GM18858 (cell line): Measurements from ENCODE around the gene ALG1.
"Not testable (repeated sequence)": the region's sequence is repeated elsewhere in the genome, so short reads cannot be mapped to it uniquely, and the experiment has no call there.

Source experiments
- ATAC-seq: cut with Tn5 transposase; IDR thresholded peaks from one replicate; pipeline ENCODE4 v1.9.1; 2021; ENCODE audit not compliant: unreplicated experiment

Gene ALG1

DNA sequence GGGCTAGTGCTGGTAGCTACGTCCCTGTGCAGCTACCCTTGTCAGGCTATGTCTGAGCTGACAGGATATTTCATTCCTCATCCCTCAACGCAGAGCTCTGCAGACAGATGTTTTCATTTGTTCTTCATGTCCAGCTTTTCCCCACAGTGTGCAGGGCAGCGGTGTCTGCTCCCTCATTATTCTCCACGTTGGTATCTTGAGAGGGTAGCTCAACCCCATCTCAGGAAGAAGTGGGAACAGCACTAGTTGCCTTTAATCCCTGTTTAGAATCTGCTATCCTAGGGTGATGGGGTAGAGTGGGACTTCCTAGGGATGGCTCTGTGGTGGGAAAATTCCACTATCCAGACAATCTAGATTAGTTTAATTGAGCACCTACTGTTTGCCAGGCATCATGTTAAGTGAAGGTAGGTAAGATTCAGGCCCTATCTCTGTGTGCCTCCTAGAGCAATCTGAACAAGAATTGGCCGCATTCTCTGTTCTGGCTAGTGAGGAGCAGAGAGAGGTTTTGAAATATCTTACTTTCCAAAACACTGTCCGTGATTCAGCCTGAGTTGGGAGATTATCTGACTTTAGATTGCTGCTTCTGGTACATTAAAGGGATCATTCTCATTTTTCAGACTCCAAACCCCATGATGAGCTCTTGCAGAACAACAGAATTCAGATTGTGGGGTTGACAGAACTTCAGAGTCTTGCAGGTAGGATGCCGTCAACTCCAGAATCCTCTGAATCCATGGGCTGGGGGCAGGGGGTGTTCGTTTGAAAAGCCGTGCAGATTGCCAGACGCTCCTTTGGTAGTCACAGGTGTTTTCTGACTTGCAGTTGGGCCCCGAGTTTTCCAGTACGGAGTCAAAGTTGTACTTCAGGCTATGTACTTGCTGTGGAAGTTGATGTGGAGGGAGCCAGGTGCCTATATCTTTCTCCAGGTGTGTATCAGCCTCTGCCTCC, 963 bp downstream of the ALG1 start:
- ATAC-seq = no peak

DNA sequence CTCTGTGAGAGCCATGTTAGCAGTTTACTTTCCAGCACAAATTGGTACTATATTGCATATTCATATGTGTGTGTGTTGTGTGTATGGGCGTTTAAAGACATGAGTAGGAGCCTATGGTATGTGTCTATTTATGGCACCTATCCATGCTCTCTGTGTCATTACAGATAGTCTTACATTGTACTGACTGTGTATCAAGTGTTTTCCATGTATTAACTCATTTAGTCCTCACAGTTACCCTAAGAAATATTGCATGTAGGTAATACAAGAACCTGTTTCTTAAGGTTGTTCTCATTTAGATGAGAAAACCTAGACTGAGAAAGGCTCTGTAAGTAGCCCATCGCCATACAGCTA, 1.6 kb downstream of the ALG1 start:
- ATAC-seq = no peak

DNA sequence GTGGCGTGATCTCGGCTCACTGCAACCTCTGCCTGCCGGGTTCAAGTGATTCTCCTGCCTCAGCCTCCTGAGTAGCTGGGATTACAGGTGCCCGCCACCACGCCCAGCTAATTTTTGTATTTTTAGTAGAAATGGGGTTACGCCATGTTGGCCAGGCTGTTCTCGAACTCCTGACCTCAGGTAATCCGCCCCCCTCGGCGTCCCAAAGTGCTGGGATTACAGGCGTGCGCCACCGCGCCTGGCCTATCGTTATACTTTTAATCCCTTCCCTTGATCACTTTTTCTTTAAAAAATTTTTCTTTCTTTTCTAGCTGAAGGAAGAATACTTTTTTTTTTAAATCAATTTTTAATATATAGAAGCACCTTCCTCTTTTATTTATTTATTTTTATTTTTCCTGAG, 2.1 kb downstream of the ALG1 start:
- ATAC-seq = not testable (repeated sequence)

DNA sequence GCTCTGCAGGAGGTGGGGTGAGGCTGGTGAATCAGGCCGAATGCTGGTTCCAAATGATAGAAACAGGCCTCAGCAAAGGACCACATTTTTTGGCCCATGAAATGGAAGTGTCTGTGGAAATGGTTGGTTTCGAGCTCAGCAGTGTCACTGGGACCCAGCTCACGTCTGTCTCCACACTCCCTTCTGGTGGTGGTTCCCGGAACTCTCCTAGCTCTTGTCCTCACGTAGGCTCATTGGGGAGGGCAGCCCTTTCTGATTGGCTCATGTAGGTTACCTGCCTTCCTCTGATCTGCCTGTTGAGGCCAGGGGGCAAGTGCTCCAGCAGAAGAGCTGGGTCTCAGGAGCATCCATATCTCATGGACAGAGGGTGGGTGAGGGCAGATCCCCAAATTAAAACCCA, 4.0 kb downstream of the ALG1 start:
- no peak for ATAC-seq

DNA sequence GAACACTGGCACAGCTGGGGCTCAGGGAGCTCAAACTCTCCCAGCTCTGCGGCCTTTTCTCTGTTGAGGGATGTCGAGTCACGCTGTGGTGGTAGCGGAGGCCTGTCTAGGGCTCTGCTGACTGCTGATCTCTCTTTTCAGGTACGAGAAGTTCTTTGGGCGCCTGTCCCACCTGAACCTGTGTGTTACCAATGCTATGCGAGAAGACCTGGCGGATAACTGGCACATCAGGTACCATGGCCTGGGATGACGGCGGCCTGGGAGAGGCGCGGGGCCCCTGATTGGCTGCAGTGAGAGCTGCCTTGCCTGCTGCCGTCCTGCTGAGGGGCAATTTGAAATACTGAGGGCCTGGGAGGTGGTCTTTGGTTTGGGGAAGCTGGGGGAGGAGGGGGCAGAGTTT, 5.7 kb downstream of the ALG1 start:
- ATAC-seq = no peak

DNA sequence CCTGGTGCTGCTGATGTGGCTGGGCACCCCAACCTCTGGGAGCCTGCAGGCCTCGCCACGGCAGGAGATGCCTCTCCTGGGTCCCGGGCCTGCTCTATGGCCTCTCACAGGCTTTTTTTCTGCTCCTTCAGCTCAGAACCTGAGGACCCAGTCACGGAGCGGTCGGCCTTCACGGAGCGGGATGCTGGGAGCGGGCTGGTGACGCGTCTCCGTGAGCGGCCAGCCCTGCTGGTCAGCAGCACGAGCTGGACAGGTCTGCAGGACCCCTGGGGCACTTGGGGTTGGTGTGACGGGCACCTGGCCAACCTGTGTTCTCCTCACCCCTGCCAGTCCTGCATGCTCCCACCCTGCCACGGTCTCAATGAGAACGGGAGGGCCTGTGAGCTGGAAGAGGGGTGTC, 7.0 kb downstream of the ALG1 start:
- ATAC-seq = no peak

DNA sequence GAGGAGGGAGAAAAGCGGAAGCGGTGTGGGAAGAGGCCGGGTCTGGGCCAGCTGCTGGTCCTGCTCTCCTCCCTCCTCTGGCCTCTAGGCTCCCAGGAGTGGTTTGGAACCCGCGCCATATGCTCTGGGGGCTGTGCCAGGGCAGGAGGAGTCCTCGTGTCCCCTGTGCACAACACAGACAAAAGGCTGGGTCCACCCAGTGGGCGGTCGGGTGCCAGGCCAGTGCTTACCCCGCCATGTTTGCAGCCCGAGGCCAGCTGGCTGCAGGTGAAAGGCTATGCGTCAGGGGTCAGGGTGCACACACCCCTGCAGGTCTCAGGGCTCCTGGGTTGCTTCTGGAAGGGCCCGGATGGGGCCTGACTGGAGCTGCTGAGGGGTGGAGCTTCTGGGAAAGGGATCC, 8.8 kb downstream of the ALG1 start:
- ATAC-seq = not testable (repeated sequence)

DNA sequence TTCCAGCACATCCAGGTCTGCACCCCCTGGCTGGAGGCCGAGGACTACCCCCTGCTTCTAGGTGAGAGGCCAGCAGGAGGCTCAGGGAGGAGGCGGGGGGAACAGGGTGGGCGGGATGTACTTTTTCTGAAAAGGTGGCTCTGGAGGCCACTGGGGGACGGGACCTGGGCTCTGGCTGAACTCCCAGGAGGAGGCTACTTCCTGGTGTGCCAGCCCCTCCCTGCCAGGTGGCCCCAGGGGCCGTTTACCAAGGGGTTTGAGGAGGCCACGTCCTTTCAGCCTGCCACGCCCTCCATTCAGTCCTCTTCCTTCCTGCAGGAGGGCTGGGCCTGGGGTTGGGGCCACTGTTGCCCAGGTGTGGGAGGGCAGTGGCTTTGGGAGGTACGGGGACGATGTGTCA, 9.4 kb downstream of the ALG1 start:
- not testable (repeated sequence) for ATAC-seq

DNA sequence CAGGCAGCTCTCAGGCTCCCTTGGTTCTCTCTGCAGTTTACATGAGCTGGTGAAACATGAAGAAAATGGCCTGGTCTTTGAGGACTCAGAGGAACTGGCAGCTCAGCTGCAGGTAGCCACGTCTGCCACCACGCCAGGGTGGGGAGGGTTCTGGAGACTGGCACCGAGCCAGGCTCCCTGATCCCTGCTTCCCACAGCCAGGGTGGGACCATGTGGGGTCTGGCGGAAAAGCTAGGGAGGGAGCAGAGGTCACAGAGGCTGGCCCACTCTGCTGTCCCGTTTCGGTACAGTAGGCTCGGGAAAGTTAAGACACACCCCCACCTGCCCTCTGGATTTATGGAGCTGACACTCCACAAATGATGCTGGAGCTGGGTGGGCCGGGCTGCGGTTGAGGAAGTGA, 12.0 kb downstream of the ALG1 start:
- ATAC-seq = not testable (repeated sequence)

DNA sequence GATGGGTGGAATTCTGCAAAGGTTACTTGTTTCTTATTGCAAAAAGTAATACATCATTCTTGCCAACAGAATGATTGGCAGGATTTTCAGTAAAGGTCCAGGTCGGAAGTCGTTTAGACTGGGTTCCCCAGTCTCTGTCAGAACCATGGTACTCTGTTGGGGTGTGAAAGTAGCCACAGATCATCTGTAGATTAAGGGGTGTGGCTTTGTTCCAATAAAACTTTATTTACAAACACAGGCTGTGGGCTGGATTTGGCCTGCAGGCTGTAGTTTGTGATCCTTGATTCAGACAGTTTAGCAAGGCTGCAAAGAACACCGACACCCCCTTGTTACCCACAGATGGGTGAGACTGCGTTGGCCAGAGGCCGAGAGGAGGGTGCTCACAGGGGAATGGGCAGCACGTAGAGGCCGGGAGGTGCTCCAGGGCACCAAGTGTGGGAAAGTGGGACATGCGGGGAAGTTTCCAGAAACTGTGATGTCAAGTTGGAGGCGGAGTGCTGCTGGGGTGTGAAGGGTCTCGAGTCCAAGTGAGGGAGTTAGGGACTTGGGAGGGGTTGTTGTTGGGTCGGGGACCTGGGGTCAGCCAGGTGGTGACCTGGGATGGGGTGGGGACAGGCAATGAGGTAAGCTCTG, 12.6 kb downstream of the ALG1 start:
- ATAC-seq = not testable (repeated sequence)

DNA sequence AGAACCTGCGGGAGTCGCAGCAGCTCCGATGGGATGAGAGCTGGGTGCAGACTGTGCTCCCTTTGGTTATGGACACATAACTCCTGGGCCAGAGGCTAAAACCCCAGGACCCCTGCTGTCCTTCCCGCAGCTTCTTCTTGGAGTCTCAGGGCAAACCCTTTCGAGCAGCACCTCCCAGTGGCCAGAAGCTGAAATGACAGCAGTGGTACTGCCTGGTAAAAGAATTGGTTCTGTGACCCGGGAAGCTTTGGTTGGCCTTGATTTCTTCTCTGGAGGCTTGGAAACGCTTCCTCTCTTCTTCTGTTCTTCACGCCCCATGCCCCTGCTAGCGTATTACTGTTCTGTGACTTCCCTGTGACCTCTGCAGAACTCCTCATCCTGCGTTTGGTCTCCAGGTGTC, 13.2 kb downstream of the ALG1 start:
- not testable (repeated sequence) for ATAC-seq

DNA sequence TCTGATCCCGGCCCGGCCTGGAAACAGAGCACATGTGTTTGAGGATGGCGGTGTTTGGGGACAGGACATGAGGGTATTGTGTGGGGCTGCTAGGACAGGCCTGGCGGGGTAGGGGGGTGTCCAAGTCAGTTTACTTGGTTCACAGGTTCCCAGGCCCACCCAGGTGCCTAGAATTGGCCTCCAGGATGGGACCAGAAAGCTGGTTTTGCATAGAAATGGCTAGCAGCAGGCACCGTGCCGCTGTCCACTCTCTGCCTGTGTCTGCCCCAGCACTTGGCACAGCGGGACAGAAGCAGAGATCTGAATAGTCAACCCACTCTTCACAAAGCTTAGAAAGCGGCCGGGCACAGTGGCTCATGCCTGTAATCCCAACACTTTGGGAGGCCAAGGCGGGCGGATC, 14.1 kb downstream of the ALG1 start:
- not testable (repeated sequence) for ATAC-seq

DNA sequence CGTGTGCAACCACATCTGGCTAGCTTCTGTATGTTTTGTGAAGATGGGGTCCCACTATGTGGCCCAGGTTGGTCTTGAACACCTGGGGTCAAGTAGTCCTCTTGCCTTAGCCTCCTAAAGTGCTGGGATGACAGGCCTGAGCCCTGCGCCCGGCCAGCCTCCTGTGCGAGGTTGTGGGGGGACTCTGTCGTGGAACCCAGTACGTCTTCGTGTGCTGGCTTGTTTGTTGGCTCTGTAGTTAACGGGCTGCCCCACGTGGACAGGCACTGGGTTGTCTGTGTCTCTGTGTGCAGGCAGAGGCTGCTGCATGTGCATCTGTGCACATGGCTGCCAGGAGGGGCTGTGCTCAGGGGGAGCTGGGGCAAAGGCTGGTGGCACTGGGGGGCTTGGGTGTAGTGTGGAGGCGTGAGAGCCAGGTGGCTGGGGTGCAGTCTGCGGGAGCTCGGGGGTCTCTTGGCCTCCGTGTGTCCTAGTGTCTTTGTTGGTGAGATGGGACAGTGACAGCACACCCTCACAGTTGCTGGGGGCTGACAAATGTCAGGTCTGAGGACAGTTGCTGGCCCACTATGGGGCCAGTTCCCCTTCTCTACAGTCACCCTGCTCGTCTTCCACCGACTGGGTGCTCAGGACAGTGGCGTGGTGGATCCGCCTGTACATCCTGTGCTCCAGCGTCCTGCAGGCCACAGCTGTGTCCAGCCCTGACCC, 16.6 kb downstream of the ALG1 start:
- not testable (repeated sequence) for ATAC-seq

DNA sequence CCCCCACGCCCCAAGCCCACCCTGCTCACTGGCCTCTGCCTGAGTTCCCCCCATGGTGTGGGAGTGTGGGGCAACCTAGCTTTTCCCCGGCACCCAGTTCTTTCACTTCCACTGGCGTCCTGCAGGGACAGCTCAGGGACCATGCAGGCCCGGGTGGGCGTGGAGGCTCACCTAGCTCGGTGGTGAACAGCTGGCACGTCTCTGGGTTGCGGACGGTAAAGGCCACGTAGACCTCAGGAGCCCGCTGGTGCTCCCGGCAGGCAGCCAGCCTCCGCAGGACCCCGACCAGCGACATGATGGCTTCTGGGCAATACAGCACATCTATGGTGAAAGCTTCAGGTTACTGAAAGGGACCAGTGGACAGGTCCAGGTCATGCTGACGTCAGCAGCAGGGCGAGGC, 17.3 kb downstream of the ALG1 start:
- ATAC-seq = not testable (repeated sequence)

DNA sequence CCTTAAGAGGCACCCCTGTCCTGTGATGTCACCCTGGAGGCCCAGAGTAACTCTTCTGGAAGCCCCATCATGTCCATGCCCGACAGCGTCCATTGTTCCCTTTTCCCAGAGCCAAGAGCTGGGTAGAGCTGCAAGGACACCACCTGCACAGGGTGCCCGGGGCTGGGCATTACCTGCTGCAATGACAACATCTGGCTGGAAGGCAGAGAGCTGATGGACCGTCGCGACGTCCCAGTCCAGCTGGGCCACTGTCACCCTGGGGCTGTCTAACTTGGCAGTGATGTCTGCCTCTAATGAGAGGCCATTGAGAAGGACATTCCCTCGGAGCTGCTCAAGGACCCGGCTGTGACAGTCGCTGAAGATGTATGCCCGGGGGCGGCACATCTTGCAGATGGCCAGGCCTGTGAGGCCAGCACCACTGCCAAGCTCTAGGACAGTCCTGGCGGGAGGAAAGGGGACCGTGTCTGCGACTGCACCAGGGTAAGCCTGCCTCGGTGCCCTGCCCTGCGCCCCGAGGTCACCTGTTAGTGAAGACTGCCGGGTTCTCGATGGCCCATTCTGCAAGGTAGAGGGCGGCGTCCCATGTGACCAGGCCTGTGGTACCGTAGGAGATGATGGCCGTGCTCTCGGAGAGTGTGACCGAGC, 18.4 kb downstream of the ALG1 start:
- ATAC-seq = not testable (repeated sequence)

DNA sequence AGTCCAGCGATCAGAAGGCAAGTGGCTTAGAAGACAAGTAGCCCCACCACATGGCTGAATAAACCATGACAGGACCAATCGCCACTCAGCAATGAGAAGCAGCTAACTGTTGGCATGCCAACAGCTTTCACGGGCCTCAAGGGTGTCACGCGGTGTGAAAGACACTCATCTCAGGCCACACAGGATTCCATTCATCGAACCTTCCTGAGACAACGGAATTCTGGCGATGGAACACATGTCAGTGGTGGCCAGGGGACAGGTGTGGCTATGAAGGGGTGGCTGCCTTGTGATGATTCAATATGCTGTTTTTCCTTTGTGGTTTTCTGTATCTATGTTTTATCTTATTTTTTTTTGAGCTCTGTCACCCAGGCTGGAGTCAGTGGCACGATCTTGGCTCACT, 18.9 kb downstream of the ALG1 start:
- not testable (repeated sequence) for ATAC-seq

DNA sequence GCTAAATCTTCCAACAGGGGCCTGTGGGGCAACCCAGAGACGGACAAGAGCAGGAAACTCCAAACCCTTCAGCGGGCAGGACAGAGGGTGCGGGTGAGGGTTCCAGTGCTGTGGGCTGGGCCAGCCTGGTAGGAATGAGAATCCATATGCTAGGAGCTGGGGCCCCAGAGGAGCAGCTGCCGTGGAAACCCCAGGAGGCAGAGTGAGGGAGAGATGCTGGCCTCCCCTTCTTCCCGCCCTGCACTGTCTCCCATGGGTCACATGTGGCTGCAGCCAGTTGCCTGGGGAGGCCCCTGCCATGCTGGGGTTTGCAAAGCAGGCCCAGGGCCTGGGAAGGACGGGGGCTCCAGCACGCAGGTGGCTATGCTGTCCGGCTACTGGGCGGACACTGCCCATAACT, 21.4 kb downstream of the ALG1 start:
- not testable (repeated sequence) for ATAC-seq

DNA sequence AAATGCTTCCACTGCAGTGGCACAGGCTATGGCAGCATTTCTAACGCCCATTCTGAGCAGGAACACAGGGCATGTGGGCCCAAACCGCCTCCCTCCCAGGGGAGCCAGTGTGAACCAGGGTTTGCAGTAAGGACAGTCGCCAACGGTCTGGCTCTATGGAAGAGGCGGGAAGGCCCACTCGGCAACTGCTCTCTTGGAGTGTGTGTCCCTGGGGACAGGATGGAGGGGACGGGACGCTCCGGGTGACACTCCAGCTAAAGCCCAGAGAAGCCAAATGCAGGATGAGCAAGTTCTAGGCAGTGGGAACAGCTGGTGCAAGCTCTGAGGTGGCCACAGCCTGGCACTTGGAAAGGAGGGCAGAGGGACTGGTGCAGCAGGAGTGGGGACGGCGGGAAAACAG, 22.1 kb downstream of the ALG1 start:
- not testable (repeated sequence) for ATAC-seq

DNA sequence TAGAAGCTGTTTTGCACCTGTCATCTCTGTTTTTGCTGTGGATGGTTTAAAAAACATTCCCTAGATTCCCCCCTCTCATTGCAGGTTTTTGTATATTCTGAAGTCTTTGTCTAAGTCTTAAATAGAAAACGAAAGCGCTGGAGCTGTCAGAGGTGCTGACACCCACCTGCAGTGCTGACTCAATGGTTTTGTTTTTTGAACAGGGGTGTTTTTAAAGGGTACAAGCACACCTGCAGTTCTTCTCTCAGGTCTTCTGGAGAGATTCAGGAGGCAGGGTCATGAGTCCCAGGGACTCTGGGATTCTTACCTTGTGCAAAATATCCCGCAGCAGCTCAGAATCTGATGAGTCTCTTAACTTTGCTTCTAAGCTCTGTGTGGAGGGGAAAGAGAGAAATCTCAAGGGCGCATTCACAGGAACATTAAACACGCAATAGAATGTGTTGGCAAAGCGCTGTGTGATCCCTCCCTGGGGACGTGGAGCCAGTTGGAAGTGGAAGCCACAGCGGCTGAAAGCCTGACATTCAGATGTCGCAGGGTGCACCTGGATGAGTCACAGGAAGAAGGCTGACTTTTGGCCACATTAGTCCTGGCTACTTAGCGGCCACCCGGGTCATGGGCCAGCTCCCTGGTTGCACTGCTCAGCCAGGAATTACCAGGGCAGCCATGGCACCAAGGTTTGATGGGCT, 23.6 kb downstream of the ALG1 start:
- not testable (repeated sequence) for ATAC-seq

DNA sequence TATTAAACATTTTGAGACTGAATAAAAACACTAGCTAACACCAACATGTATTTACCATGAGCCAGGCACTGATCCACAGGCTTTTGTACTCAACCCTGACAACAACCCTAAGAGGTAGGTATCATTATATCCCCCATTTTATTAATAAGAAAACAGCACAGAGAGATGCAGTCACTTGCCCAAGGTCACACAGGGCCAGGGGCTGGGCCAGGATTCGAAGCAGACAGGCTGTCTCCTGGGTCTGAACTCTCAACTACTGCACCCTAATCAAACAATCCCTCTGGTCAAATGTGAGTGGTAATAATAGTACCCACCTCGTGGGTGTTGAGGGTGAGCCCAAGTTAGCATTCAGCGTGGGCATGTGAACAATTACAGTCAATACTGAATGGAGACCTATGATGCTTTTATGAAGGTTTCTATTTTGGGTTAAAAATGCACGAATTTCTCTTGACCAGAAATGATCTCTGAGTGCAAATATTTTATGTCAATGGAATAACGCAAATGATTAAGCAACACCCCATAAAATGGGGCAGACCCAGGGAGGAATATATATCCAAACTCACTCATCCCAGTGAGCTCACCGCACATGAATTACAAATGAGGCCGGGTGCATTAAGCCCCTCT, 24.9 kb downstream of the ALG1 start:
- ATAC-seq = not testable (repeated sequence)
